Measurements from ENCODE around the gene TMTC1. TPM values are rescaled to one million over a fixed set of nuclear protein-coding genes. Genes with fewer than 3 reads are reported as not detected.
"Not testable (repeated sequence)": the region's sequence is repeated elsewhere in the genome, so short reads cannot be mapped to it uniquely, and the experiment has no call there.

The TMTC1 gene
- total and polyA plus RNA-seq, 4 donors, result 20.5 to 87.6 (median 34.5) TPM

- Histone ChIP-seq H3K9me3 (ENCODE audit: control insufficient read depth, insufficient read depth, low read length) (no peaks in the 10 kb centered on the region), H3K4me1 (ENCODE audit: control insufficient read depth, insufficient read depth, low read length) (no peaks in the 10 kb centered on the region), H3K27ac (ENCODE audit: low read depth, low read length) (no peak overlapping the region), H3K36me3 (ENCODE audit: control insufficient read depth, insufficient read depth, low read length) (peaks cover 7% of the 10 kb centered on the region), H3K4me3 (ENCODE audit: low read depth, low read length) (no peak overlapping the region), H3K27me3 (ENCODE audit: control insufficient read depth, insufficient read depth, low read length) (no peaks in the 10 kb centered on the region)
- DNase-seq (ENCODE audit: low read depth in 4 of 6, low spot score in 6 of 6), result no peak
- 79% methylated on average over 10 of the region's 10 CpGs for WGBS (ENCODE audit: insufficient coverage)
These were observed 220.1 kb downstream of the TMTC1 start for GRCh38 chr12:29563636-29564035.

GRCh38 chr12:29563071-29563470 is 220.7 kb downstream of the TMTC1 start:
- no CpG with 5 or more reads among the region's 1 CpG for WGBS (ENCODE audit: insufficient coverage)
- no peaks in the 10 kb centered on the region for H3K4me1 ChIP-seq (ENCODE audit: control insufficient read depth, insufficient read depth, low read length)
- H3K9me3 ChIP-seq (ENCODE audit: control insufficient read depth, insufficient read depth, low read length), result no peaks in the 10 kb centered on the region
- no peaks in the 10 kb centered on the region for H3K27me3 ChIP-seq (ENCODE audit: control insufficient read depth, insufficient read depth, low read length)
- peaks cover 7% of the 10 kb centered on the region for H3K36me3 ChIP-seq (ENCODE audit: control insufficient read depth, insufficient read depth, low read length)
- no peak overlapping the region for H3K27ac ChIP-seq (ENCODE audit: low read depth, low read length)
- H3K4me3 ChIP-seq (ENCODE audit: low read depth, low read length), result no peak overlapping the region
- no peak for DNase-seq (ENCODE audit: low read depth in 4 of 6, low spot score in 6 of 6)

GRCh38 chr12:29562110-29562804 is 221.5 kb downstream of the TMTC1 start:
- no peak overlapping the region for H3K4me3 ChIP-seq (ENCODE audit: low read depth, low read length)
- no peaks in the 10 kb centered on the region for H3K4me1 ChIP-seq (ENCODE audit: control insufficient read depth, insufficient read depth, low read length)
- DNase-seq (ENCODE audit: low read depth in 4 of 6, low spot score in 6 of 6), result no peak
- H3K9me3 ChIP-seq (ENCODE audit: control insufficient read depth, insufficient read depth, low read length), result no peaks in the 10 kb centered on the region
- no peaks in the 10 kb centered on the region for H3K27me3 ChIP-seq (ENCODE audit: control insufficient read depth, insufficient read depth, low read length)
- H3K36me3 ChIP-seq (ENCODE audit: control insufficient read depth, insufficient read depth, low read length), result peaks cover 7% of the 10 kb centered on the region
- 56% methylated on average over 3 of the region's 4 CpGs for WGBS (ENCODE audit: insufficient coverage)
- no peak overlapping the region for H3K27ac ChIP-seq (ENCODE audit: low read depth, low read length)

GRCh38 chr12:29561664-29562071 is 222.1 kb downstream of the TMTC1 start:
- no peak for DNase-seq (ENCODE audit: low read depth in 4 of 6, low spot score in 6 of 6)
- H3K4me3 ChIP-seq (ENCODE audit: low read depth, low read length), result no peak overlapping the region
- peaks cover 7% of the 10 kb centered on the region for H3K36me3 ChIP-seq (ENCODE audit: control insufficient read depth, insufficient read depth, low read length)
- H3K4me1 ChIP-seq (ENCODE audit: control insufficient read depth, insufficient read depth, low read length), result no peaks in the 10 kb centered on the region
- peak overlapping the region; percentile 43 for H3K27ac ChIP-seq (ENCODE audit: low read depth, low read length)
- no peaks in the 10 kb centered on the region for H3K9me3 ChIP-seq (ENCODE audit: control insufficient read depth, insufficient read depth, low read length)
- no peaks in the 10 kb centered on the region for H3K27me3 ChIP-seq (ENCODE audit: control insufficient read depth, insufficient read depth, low read length)
- no CpG with 5 or more reads among the region's 3 CpGs for WGBS (ENCODE audit: insufficient coverage)

- 51% methylated on average over 3 of the region's 4 CpGs for whole genome bisulfite sequencing (ENCODE audit: insufficient coverage)
- no peaks in the 10 kb centered on the region for H3K4me1 ChIP-seq (ENCODE audit: control insufficient read depth, insufficient read depth, low read length)
- H3K36me3 ChIP-seq (ENCODE audit: control insufficient read depth, insufficient read depth, low read length), result no peaks in the 10 kb centered on the region
- no peaks in the 10 kb centered on the region for H3K27me3 ChIP-seq (ENCODE audit: control insufficient read depth, insufficient read depth, low read length)
- H3K4me3 ChIP-seq (ENCODE audit: low read depth, low read length), result no peak overlapping the region
- DNase-seq (ENCODE audit: low read depth in 4 of 6, low spot score in 6 of 6), result no peak
- no peak overlapping the region for H3K27ac ChIP-seq (ENCODE audit: low read depth, low read length)
- H3K9me3 ChIP-seq (ENCODE audit: control insufficient read depth, insufficient read depth, low read length), result no peaks in the 10 kb centered on the region
These were observed 224.5 kb downstream of the TMTC1 start for GRCh38 chr12:29559198-29559597.

GRCh38 chr12:29556363-29556762 is 227.4 kb downstream of the TMTC1 start:
- no peaks in the 10 kb centered on the region for H3K27me3 ChIP-seq (ENCODE audit: control insufficient read depth, insufficient read depth, low read length)
- H3K27ac ChIP-seq (ENCODE audit: low read depth, low read length), result no peak overlapping the region
- H3K4me3 ChIP-seq (ENCODE audit: low read depth, low read length), result no peak overlapping the region
- no peaks in the 10 kb centered on the region for H3K36me3 ChIP-seq (ENCODE audit: control insufficient read depth, insufficient read depth, low read length)
- H3K9me3 ChIP-seq (ENCODE audit: control insufficient read depth, insufficient read depth, low read length), result no peaks in the 10 kb centered on the region
- no peaks in the 10 kb centered on the region for H3K4me1 ChIP-seq (ENCODE audit: control insufficient read depth, insufficient read depth, low read length)
- DNase-seq (ENCODE audit: low read depth in 4 of 6, low spot score in 6 of 6), result no peak

GRCh38 chr12:29555451-29555850 is 228.3 kb downstream of the TMTC1 start:
- not testable (repeated sequence) for DNase-seq (ENCODE audit: low read depth in 4 of 6, low spot score in 6 of 6); H3K27ac ChIP-seq (ENCODE audit: low read depth, low read length); H3K4me1 ChIP-seq (ENCODE audit: control insufficient read depth, insufficient read depth, low read length); H3K9me3 ChIP-seq (ENCODE audit: control insufficient read depth, insufficient read depth, low read length); H3K27me3 ChIP-seq (ENCODE audit: control insufficient read depth, insufficient read depth, low read length); H3K36me3 ChIP-seq (ENCODE audit: control insufficient read depth, insufficient read depth, low read length); H3K4me3 ChIP-seq (ENCODE audit: low read depth, low read length)
- WGBS (ENCODE audit: insufficient coverage), result no CpG with 5 or more reads among the region's 2 CpGs

GRCh38 chr12:29552994-29553748 is 230.6 kb downstream of the TMTC1 start:
- H3K27ac ChIP-seq (ENCODE audit: low read depth, low read length), result no peak overlapping the region

GRCh38 chr12:29552324-29552927 is 231.3 kb downstream of the TMTC1 start:
- WGBS (ENCODE audit: insufficient coverage), result no CpG with 5 or more reads among the region's 1 CpG
- DNase-seq (ENCODE audit: low read depth in 4 of 6, low spot score in 6 of 6), result peak in 2 of 6 donors; percentile 73 to 77
- H3K27ac ChIP-seq (ENCODE audit: low read depth, low read length), result no peak overlapping the region
- H3K4me1 ChIP-seq (ENCODE audit: control insufficient read depth, insufficient read depth, low read length), result no peaks in the 10 kb centered on the region
- H3K4me3 ChIP-seq (ENCODE audit: low read depth, low read length), result no peak overlapping the region
- H3K9me3 ChIP-seq (ENCODE audit: control insufficient read depth, insufficient read depth, low read length), result no peaks in the 10 kb centered on the region
- H3K36me3 ChIP-seq (ENCODE audit: control insufficient read depth, insufficient read depth, low read length), result no peaks in the 10 kb centered on the region
- no peaks in the 10 kb centered on the region for H3K27me3 ChIP-seq (ENCODE audit: control insufficient read depth, insufficient read depth, low read length)

More at GRCh38 chr12:29552994-29553748, 230.6 kb downstream of the TMTC1 start:
- no peaks in the 10 kb centered on the region for H3K27me3 ChIP-seq (ENCODE audit: control insufficient read depth, insufficient read depth, low read length)
- DNase-seq (ENCODE audit: low read depth in 4 of 6, low spot score in 6 of 6), result no peak
- H3K36me3 ChIP-seq (ENCODE audit: control insufficient read depth, insufficient read depth, low read length), result no peaks in the 10 kb centered on the region
- no CpG with 5 or more reads among the region's 3 CpGs for WGBS (ENCODE audit: insufficient coverage)
- H3K4me3 ChIP-seq (ENCODE audit: low read depth, low read length), result no peak overlapping the region
- no peaks in the 10 kb centered on the region for H3K9me3 ChIP-seq (ENCODE audit: control insufficient read depth, insufficient read depth, low read length)
- no peaks in the 10 kb centered on the region for H3K4me1 ChIP-seq (ENCODE audit: control insufficient read depth, insufficient read depth, low read length)

All from spinal cord (tissue), 10 donors.